Nucleus accumbens (tissue), 56 donors: ENCODE data around the gene C3orf20.

Experiments
- DNase-seq, 56 donors: peaks; one replicate each; lab custom pipeline; 2025; lab: John Stamatoyannopoulos, UW

The C3orf20 gene

DNA sequence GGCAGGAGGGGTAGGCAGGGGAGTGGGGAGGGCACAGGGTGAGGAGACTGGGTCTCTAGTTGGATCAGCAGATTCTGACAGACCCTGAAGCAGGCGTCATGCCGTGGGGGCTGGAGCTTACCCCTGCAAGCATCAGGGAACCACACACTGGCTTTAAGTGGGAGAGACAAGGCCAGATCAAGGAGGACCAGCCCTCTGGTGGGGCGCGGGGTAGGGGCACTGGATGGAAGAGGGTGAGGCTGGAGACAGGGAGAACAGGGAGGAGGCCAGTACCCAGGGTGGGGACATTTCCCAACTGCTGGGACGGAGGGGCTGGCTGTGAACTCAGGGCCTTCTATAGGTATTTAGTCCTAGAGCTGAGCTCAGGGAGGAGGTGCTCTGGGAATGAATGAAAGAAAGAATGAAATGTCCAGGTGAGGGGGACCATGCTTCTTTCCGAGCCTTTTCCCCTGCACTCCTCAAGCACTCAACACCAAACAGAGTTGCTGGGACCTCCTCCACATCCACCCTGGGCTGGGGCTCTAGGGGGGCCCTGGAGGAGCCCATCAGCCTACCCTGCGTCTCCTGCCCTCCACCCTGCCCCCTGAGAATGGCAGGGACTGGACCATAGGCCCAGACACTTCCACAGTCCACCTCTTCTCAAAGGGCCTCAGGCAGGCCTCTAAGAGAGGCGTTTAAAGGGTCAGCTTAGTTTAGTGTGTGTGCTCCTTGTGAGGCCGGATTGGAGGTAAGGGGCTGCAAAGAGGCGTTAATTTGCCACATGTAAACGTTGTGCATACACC is 94.8 kb downstream of the C3orf20 start:
- DNase-seq = no peak

DNA sequence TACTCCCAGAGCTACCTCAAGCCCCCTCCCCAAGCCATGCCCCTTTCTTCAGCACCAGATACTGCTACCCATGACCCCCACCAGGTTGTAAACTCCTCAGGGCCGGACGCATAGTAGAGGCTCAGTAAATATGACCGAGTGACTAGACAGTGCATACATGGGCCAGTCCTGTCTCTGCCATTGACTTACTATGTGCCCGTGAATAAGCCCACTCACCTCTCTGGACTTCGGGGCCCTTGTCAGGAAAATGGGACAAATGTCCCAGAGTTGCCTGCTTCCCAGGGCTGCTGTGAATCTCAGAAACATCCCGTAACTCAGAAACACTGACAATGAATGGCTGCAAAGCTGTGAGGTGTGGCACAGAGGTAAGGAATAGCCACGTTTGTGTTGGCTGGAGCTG is 95.7 kb downstream of the C3orf20 start:
- no peak for DNase-seq

- no peak for DNase-seq
Measured at GRCh38 chr3:14771593-14772497, 96.9 kb downstream of the C3orf20 start.

DNA sequence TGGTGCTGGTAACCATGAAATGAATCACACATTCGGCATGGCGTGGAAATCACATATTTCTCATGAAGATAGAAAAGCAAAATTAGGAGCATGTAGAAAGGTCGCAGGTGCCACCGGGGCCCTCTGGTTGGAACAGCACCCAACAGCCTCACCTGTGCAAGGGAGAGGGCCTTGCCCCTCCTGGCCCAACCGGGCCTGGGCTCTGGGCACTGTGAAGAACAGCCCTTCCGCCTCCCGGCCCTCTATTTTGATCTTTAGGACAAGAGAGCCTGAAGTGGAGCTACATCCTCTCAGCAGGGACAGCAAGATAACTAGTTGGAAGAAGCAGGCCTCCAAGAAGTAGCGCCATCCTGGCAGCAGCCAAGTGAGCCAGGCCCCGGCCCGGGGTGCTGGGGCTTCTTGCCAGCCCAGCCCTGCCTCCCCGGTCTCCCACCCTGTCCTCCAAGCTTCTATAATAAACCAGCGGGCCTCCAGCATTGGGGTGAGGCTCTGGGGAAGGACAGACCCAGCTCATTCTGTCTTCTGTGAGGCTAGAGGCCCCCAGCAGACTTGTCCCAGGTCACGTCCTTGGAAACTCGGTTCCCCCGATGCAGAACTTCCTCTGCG is 97.7 kb downstream of the C3orf20 start:
- DNase-seq = no peak

DNA sequence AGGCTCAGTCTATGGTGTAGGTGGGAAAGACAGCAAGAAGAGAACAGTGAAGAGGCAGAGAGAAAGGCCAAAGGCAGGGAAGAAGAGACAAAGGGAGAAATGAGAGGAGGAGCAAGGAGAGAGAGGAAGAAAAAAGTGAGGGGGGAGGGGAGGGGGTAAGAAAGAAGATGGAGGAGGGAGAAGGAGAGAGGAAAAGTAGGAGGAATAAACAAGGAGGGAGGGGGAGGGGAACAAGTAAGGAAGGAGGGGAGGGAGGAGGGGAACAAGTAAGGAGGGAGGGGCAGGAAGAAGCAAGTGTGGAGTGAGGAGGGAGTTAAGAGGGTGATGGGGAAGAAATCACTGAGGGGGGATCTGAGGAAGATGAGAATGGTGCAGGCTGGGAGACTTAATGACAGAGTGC is 98.3 kb downstream of the C3orf20 start:
- DNase-seq = no peak

- no peak for DNase-seq
Measured at GRCh38 chr3:14773691-14774128, 98.8 kb downstream of the C3orf20 start.

DNA sequence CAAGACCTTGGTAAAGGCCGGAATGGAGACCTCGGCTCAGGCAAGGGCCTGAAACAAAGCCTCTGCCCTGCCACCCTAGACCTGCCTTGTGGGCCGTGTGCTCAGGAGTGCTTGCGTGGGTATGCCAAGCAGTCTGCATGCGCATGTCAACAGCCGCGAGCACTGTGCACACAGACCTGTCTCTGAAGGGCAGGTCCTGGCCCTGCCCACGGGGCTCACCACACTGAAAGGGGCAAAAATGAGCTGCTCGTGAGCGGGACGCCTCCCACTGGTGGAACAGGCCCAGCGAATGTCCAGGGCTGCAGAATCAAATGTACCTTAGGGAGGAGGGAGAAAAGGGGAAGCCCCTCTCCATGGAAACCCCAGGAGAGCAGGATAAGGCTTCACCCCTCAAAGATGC is 99.5 kb downstream of the C3orf20 start:
- DNase-seq = no peak

DNA sequence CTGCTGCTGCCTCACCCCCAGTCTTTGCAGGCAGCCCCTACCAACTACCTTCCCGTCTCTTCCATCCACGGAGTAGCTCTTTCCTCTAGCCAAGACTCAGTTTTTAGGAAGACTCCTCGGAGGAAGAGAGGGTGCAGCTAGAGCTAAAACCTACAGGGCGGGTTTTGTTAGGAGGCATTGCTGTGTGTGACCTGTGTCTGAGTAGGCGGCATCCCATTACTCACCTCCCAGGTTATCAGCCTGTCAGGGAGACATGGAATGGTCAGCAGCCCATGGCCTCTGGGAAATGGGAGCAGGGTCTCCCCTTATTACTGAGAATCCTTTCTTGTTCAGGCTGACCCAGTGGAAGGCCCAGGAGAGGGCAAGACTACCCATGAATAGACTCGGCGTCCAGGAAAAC is 100.1 kb downstream of the C3orf20 start:
- no peak for DNase-seq

DNA sequence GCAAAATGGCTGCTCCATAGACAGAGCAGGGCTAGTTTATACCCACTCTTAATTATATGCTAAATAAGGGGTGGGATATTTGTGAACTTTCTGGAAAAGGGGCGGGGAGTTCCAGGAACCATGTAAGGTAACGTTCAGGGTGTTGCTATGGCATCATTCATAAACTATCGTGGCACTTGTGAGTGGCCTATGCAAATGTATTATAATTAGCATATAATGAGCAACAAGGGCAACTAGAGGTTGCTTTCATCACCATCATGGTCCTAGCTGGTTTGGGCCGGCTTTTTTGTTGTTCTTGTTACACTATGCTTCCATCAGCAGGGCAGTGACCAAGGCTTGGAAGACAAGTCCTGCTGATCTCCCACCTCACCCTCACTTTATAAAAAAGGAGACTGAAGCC is 100.6 kb downstream of the C3orf20 start:
- DNase-seq = no peak

DNA sequence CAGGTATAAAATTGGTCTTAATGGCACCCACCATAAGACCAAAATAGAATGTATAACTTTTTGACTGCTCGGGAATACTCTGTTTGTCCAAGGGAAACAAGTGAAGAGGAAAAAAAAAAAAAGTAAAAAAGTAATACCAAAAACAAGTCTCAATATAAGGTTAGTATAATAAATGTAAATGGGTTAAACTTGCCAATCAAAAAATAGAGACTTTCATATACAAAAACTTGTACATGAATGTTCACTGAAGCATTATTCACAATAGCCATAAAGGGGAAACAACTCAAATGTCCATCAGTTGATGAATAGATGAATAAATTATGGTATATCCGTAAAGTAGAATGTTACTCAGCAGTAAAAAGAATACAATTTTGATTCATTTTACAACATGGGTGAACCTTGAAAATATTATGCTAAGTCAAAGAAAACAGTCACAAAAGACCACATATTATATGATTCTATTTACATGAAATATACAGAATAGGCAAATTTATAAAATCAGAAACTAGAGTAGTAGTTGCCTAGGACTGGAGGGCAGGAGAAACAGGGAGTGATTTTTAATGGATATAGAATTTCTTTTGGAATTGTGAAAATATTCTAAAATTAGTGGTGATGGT is 104.2 kb downstream of the C3orf20 start:
- DNase-seq = no peak

DNA sequence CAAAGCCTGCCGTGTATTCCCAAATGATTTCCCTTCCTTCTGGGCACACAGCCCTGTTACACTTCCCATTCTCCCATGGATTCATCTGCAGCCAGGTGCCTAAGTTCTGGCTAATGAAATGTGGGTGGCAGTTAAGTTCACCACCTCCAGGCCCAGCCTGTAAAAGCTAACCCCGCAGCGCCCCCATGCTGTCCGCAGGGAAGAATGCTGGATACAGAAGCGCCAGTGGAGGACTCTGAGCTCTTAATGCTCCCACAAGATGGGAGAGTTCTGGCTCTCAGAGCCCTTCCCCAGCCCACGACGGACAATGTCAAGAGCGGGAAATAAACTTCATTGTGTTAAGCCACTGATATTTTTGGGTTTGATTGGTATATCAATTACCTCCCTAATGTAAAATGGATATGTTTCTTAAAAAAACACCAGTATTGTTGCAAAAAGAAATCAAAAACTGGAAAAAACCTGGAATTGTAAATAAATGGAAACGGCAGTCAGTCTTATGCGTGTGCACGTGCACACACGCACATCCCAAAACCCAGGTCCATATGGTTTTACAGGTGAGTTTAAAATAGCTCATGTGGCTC is 106.1 kb downstream of the C3orf20 start:
- no peak for DNase-seq

DNA sequence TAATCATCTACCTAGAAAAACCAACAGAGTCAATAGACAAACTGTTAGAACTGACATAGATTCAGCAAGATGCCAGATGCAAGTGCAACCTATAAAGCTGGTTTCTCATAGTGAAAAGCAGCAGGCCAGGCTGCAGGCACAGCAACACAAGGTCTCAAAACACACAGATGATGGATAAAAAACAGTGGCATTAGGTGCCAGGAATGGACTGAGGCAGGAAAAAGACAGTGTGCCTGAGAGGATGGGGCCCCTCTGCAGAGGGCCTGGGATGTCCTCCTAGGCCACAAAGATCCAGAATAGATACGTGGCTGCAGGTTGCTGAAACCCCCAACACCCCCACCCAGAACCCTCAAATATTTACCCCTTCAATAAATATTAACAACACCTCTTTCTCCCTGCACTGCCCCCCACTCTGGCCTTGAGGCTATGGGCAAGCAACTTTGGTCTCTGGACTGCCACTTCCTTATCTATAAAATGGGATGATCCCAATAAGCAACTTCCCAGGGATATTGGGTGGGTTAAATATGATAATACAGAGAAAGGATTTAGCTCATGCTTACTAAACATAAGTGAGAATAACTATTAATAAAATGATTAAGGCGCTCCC is 108.6 kb downstream of the C3orf20 start:
- no peak for DNase-seq

GRCh38 chr3:14784087-14784681 is 109.2 kb downstream of the C3orf20 start:
- no peak for DNase-seq

- DNase-seq = no peak
Measured at GRCh38 chr3:14785207-14786155, 110.5 kb downstream of the C3orf20 start.

GRCh38 chr3:14786369-14786768 is 111.4 kb downstream of the C3orf20 start:
- DNase-seq = no peak

- no peak for DNase-seq
Measured at GRCh38 chr3:14787630-14788029, 112.7 kb downstream of the C3orf20 start.

GRCh38 chr3:14788644-14789043 is 113.7 kb downstream of the C3orf20 start:
- no peak for DNase-seq

DNA sequence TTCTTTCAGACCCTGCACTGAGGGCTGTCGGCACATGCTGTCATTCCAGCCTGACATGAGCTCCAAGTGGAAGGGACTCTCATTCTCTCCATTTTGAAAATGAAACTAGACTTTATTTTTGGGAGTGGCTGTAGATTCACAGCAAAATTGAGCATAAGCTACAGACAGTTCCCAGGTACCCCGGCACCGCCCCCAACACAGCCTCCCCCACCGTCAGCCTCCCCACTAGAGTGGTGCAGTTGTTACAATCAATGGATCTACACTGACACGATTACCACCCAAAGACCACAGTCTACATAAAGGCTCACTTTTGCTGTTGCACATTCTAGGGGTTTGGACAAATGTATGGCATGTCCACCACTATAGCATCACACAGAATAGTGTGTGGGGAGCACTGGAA is 114.3 kb downstream of the C3orf20 start:
- no peak for DNase-seq
